HG02885 (cell line): ENCODE data around the gene SLFN14.
"Not testable (repeated sequence)": the region's sequence is repeated elsewhere in the genome, so short reads cannot be mapped to it uniquely, and the experiment has no call there.

Source experiments
- ATAC-seq: cut with Tn5 transposase; IDR thresholded peaks from one replicate; pipeline ENCODE4 v1.9.1; 2021; ENCODE audit warnings: mild to moderate bottlenecking; ENCODE audit not compliant: unreplicated experiment, poor library complexity

The SLFN14 gene

DNA sequence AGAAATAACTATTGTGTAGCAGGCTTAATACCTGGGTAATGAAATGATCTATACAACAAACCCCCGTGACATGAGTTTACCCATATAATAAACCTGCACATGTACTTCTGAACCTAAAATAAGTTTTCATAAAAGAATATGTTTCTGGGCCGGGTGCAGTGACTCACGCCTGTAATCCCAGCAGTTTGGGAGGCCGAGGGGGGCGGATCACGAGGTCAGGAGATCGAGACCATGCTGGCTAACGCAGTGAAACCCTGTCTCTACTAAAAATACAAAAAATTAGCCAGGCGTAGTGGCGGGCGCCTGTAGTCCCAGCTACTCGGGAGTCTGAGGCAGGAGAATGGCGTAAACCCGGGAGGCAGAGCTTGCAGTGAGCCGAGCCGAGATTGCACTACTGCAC, 2.6 kb upstream of the SLFN14 start:
- ATAC-seq = not testable (repeated sequence)

DNA sequence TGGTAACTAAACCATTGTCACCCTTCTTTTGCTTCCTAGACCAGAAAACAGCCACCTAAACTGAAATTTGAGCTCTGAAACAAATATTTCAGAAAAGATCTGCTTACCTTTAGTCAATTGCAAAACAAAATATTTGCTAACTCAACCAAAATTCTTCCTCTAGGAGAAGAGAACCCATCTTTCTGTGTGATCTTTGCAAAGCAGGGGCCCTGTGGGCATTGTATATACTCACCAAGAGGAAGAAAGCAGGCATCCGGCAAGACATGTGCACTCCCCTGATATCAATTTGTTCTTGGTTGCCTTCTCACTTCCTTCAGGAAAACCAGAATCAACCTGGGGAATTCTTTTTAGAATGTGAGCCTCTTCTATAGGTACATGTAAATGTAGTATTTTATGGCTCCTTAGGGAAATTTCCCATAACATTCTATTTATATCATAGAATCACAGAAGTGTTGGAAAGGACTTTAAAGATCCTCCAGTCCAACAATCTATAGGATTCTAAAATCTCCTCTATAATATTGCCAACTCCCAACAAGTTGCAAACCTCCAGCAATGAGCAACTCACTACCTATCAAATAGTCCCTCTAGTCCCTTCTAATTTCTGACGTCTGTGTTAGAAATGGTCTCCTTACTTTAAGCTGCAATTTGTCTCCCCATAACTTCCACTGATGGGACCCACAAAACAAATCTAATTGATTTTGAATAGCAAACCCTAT, 966 bp downstream of the SLFN14 start:
- ATAC-seq = no peak

DNA sequence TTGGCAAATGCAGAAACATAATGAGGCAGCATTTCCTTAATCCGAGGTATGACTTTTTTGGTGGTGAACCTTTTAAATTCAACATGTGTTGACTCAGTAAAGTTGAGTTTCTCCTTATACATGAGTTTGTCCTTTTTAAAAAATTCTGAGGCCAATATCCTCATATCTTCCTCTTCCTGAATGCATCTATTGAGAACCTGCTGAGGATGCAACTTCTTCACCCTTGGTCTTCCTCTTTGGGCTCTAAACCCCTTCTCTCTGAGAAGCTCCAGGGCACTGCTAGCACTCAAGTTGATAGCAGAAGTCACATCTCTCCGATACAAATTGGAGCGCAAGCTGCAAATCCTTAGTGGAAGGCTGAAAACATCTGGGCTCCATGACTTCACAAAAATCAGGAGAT, 3.3 kb downstream of the SLFN14 start:
- ATAC-seq = no peak

DNA sequence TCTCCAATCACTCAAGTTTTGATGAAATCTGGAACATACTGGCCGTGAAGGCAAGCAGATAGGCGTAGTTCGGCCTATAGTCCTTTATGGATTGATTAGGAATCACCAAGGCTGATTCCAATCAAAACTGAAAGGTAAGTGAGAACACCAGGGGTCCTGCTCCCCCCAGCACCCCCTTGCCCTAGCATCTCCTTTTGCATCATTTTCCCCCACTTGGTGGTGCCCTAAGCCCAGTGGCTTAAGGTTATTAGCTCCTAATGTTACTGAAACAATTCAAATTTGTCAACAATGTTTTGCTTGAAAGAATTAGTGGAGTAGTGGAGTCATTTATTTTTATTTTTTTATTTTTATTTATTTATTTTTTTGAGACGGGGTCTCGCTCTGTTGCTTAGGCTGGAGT, 4.9 kb downstream of the SLFN14 start:
- ATAC-seq = no peak

DNA sequence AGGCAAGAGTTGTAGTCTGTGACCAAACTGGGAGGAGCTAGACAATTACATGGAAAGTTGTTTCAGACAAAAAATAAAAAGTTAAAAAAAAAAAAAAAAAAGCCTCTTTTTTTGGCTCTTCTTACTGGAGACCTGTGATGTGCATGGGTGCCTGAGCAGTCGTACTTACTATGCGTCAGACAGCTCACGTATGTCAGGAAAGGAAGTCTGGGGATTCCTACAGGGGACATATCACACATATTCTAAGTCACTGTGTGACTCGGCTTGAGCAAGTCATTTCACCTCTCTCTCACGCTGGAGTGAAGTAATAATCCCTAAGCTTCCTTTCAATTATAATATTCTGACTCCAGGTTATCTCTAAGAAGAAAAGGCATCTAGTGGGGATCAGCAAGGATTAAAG, 6.0 kb downstream of the SLFN14 start:
- ATAC-seq = no peak

DNA sequence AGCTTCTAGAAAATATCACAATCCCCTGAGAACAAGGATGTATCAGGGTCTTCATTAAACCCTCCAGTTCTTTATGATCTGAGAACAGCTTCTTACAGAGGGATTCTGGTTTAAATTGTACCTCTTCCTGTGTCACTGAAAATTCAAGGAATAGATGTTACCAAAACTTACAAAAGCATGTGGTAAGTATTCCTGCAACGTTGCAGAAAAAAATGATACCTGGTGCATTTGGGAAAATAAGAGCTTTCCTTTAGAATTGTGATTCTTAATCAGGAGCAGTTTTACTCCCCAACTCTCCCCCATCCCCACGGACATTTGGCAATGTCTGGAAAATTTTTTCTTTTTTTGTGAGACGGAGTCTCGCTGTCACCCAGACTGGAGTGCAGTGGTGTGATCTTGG, 7.3 kb downstream of the SLFN14 start:
- no peak for ATAC-seq

DNA sequence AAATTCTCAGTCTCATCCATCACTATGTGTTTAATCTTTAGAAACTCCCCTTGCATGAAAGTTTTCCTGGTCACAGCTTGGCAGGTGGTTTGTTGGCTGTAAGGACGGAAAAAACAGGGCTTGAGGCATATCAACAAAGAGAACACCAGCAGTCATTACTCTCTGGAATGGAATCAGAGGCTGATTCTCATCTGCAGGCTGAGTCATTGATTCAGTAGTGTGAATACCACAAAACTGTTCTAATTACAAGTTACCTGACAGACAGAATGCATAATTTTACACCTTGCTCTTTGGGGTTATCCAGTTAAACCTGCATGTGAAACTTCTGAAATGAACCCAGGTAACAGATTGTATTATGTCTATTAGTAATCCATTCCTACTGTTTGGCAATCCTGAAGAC, 11.6 kb downstream of the SLFN14 start:
- no peak for ATAC-seq

DNA sequence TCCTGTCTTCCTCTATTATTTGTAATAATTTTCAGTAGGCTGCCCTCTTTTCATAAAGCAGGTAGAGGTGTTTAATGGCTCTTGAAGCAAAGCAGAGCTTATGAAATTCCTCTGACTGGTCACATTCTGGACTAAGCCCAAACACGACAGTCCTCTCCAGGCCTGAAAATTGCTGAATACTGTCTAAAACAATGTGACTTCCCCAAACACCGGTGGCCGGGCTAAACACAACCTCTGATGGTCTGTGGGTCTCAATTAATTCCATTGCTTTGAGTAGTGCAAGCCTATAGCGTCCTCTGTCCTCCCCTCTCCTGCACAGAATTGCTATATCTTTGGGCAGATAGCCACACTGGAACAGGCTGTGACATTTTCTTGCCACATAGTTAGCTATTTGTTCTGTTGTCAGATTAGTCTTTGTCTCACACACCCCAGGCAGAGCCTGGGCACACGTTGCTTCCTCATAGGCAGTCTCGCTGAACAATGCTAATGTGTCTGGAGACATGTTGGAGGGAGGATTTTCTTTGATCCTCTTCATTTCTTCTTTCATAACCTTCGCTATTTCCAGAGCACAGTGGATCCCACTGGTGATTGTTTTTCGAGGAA, 12.3 kb downstream of the SLFN14 start:
- no peak for ATAC-seq

DNA sequence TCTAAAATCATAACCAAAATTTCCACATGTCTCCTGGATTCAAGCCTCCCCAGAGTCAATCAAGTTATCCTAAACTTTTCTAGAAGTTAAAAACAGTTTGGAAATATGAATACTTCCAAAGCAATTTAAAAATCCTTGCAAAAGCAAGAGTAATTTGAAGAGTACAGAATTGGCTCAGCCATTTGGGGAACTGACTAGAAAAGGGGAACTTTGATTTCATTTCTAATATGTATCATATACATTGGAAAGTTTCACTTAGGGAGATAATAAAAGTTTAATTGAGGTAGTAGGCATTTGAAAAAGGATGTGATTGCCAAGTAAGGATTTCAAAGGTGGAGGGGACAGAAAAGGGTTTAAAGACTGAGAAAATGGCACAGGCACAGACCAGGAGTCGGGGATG, 14.1 kb downstream of the SLFN14 start:
- no peak for ATAC-seq

DNA sequence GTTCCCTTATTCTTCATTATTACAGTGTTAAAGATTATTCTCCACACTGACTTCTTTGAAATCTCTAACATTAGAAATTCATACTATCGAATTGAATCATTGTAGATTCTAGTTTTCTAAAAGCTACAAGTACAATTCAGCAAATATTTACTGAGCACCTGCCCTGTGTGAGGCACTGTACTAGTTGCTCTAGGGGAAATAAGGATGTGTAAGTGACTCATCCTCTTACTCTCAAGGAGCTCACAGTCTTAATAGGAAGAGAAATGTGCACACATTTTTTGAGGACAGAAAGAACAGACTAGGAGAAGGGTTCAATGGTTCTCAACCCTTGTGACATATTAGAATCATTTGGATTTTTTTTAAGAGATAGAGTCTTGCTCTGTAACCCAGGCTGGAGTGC, 15.5 kb downstream of the SLFN14 start:
- ATAC-seq = no peak

DNA sequence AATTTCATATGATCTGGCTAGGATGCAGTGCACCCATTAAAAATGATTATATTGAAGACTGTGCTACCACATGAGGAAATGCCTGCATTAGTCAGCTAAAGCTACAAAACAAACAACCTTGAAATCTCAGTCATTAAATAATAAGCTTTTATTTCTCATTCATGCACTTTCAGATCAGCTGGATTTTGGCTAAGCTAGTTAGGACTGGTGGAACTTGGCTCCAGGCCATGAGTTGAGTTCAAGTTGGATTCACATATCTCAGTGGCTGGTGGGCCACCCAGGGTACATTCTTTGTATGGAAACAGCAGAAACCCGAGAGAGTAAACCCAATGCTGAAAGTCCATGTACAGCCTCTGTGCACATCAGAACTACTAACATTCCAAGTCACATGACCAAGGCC, 16.8 kb downstream of the SLFN14 start:
- no peak for ATAC-seq

DNA sequence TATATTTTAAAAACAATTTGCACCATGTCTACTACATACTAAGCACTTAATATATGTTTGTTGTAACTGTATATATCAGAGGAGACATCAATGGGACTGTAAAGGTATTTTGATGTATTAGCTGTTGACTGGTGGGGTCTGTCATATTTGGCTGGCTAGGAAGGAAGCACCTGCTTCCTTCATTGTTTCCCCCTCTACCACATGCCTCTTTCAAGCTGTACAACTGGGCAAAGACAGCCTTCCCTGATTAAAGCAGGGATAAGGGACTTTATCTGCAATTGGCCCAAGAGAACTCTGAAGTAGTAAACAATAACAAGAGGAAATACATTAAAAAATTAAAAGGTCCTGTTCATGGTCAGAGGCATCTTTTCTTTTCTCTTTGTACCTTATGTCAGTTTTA, 17.6 kb downstream of the SLFN14 start:
- ATAC-seq = no peak

DNA sequence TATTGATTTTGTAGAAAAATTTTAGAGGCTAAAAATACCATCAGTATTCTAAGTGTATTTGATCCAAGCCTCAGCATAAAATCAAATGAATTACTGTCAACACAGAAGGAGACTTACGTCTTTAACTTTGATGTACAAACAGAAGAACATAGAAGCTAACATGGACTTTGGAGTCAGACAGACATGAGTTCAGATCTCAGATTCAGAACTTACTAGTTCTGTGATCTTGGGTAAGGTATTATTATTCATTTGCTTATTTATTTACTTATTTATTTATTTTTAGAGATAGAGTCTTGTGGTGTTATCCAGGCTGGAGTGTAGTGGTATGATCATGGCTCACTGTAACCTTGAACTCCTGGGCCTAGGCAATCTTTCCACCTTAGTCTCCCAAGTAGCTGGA, 19.2 kb downstream of the SLFN14 start:
- ATAC-seq = no peak

DNA sequence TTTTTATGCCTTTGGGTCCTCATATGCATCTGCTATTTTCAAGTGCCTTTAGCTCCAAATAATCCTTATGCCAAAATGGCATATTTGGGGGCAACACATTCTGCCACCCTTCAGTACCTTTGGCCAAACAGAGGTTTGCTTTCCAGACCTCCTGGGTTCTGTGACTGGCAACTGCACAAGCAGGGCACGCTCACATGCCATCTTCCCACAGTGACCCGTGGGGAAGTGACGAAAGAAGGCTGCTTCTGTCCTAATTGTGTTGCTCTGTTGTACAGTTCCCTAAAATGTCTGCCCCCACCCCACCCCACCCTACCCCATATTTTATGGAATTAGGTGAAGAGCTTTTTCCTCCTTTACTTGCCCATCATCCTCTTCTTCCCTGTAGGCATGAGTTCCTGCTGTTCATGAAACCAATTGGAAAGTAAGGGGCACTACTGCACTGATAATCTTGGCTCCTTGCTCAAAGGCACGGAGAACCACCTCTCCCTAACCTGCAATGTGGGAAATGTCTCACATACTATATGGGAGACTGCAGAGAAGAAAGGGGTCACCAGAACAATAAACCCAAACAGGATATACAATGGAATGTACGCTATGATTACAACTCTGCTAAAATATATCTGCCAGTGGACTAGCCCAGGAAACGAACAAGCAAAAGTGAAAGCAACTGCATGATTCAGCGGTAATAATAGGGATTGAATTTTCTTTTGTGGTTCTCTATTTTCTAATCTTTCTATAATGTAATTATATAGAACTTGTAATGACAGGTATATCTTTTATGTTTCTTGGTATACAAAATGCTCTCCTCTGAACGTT, 19.8 kb downstream of the SLFN14 start:
- ATAC-seq = no peak

DNA sequence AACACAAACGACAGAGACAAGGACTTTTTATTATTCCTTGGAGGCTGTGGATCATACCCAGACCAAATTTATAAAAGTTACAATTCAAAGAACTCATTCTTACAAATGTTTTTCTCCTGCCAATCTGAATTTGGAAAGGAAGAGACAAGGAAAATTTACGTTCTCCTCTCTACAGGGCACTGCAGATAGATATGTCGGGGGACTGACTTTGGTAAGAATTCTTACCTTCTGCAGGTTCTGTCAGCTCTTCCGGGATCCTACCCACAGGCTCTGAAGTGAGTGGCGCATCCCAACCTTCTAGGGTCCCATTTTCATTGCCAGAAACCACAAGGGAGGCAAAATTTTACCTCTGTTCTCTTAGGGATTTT, 21.0 kb downstream of the SLFN14 start:
- no peak for ATAC-seq

DNA sequence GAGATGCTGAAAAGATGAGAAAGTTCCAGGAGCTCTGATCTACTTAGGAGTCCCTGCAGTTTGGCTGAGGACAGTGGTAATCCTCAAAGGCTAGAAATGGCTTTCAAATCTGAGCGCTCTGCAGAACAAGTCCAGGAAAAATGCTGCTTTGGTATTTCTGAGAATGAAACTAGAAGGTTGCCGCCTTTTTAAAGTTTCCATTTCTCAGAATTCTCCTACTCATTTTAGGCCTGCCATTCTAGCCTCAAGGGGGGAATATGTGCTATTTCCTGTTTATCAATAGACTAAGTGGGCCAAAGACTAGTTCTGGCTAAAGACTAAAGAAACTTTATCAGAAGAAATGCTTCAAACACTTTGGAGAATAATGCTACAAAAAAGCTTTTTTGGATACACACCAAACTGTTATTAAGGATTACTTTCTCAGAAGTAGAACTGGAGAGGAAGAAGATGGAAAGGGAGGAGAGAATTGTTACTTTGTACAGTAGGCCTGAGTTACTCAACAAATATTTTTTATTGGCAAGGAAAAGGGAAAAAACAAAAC, 22.9 kb downstream of the SLFN14 start, which contains the start of gene SLFN12L:
SLFN12L (minus strand) TSS at position 78 of the 541 bp plus-strand sequence. CDS start 15,314 bp downstream, outside the sequence.
- ATAC-seq = no peak

DNA sequence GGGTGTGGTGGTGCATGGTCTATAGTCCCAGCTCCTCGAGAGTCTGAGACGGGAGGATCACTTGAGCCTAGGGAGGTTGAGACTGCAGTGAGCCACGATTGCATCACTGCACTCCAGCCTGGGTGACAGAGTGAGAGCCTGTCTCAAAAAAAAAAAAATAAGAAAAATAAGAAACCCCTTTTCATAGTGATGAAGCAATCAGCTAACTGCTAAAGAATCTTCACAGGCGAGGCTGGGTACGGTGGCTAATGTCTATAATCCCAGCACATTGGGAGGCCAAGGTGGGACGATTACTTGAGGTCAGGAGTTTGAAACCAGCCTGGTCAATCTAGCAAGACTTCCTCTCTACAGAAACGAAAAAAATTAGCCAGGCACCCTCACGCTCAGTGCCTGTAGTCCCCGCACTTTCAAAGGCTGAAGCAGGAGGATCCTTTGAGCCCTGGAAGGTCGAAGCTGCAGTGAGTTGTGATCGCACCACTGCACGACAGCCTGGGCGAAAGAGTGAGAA, 23.9 kb downstream of the SLFN14 start:
- no peak for ATAC-seq

DNA sequence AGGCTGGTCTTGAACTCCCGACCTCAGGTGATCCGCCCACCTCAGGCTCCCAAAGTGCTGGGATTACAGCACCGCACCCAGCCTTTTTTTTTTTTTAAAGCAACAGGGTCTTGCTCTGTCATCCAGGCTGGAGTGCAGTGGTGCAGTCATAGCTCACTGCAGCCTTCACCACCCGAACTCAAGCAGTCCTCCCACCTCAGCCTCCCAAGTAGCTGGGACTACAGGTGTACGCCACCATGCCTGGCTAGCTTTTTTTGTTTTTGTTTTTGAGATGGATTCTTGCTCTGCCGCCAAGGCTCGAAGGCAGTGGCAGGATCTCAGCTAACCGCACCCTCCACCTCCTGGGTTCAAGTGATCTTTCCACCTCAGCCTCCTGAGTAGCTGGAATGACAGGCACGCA, 25.2 kb downstream of the SLFN14 start:
- not testable (repeated sequence) for ATAC-seq

DNA sequence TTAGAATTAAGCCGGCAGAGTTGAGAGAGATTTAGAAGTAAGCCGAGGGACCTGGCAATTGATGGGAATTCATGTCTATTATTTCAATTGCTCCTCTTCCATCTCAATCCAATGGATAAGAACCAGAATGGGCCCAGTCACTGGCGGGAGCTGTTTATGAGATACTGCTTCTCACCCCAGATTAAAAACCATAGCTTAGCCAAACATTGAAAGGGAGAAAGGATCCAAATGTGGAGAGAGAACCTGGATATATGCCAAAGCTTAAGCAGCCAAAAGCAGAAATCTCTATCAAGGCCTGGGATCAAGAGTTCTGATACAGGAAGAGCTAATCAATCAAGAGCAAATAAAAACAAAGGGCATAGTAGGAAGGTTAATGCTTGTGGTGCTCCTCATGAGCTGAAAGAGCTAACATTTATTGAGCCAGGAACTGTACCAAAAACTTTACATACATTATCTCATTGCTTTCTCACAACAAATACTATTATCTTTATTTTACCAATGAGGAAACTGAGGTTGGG, 26.0 kb downstream of the SLFN14 start:
- ATAC-seq = no peak

DNA sequence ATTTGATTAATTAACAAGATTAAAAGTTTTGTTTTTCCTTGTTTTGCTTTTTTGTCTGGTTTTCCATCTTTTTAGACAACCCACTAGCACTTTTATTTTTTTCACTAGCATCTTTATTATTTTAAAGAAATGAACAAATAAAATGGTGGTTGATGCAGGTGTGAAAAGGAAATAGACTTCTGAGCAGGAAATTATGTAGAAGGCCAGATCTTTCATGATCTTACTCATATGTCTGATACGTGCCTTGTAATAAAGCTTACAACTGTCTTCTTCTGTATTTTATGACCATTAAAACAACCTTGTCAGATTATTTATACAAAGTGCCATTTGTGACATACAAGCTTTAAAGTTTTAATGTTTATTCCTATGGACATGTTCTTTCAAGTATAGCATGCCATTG, 29.5 kb downstream of the SLFN14 start:
- no peak for ATAC-seq

DNA sequence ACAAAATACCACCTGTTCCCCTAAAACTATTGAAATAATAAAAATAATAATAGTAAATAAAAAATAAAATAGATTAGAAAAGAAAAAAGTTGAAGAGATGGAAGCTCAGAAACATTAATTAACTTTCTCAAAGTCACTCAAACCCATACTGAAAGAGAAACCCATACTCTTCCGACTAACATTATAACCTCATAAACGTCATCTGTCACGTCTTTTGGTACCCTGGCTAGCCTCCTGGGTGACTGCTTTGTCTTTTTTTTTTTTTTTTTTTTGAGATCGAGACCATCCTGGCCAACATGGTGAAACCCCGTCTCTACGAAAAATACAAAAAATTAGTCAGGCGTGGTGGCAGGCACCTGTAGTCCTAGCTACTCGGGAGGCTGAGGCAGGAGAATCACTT, 30.8 kb downstream of the SLFN14 start:
- no peak for ATAC-seq
